SK-N-DZ (cell line): ENCODE measurements around the gene KRT84.

Source experiments
- DNase-seq: peaks from one replicate; pipeline ENCODE4 v3.0.0-alpha.2; 2015; ENCODE audit warnings: low spot score

KRT84 gene

DNA sequence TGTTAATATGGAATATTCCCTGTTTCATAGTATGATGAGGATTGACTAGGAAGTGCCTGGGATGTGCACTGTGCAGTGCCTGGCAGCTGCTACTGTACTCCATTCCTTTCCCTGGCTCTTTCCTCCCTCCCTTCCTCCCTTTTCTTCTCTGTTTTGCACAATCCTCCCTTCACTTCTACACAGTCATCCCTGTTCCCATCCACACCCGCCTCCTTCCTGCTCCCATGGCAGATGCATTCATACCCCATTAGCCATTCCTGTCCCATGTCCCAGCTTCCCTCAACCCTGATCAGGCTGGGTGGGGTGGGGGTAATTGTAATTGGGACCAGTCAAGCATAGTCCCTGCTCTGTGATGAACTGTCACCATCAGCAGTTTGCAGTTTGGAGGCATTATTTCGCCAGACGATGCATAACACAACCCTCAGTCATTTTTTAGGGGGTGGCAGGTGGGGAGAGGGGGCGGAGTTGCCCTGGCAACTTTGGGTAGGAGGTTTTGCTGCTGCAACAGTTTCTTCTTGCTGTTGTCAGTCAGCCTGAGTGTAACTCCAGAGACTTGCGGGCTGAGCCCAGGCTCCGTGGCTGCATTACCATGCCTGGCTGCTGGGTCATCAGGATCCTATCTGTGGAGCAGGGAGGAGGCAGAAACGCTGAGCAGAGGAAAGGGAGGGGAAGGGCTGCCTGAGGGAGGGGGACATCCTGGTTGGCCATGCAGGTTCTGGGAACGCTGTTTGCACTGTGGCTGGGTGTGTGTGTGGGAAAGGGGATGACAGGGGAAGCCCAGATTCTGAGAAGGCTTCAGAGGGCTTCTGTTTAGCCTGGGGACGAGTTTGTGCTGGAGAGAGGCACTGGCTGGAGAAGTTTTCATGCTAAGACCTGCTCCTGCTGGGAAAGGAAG, 4.1 kb upstream of the KRT84 start:
- DNase-seq, result no peak

- no peak for DNase-seq
Observed at GRCh38 chr12:52387859-52388258, 2.4 kb upstream of the KRT84 start.

GRCh38 chr12:52383331-52383730, 2.1 kb downstream of the KRT84 start:
- DNase-seq, result no peak

- DNase-seq, result no peak
Observed at GRCh38 chr12:52382854-52383253, 2.6 kb downstream of the KRT84 start.

DNA sequence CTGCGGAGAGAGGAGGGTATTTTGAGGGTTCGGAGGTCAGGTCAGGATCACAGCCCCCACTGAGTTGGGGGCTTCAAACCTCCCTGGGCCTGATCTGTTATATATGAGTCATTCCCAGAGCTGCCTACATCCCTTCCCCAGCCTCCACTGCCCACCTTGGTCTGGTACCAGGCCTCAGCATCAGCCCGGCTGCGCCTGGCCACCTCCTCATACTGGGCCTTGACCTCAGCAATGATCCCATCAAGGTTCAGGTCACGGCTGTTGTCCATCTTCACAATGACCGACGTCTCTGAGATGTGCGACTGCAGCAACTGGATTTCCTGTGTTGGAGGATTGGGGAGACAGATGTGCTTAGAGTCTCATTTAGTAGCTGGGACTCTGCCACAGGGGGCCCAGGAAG, 4.2 kb downstream of the KRT84 start:
- no peak for DNase-seq

DNA sequence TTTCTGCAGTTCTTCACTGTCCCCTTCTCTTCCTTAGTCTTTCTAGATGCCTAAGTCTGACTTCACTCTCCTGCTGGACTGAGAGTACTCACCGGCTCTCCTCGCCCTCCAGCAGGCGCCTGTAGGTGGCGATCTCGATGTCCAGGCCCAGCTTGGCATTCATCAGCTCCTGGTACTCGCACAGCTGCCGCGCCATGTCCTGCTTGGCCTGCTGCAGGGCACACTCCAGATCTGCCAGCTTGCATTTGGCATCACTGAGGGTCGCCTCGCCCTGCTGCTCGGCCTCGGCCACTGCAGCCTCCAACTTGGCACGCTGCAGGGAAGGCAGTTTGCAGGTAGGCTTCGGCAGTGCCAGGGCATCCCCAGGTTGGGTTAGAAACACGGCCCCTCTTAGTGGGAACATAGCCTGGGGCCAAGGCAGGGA, 5.2 kb downstream of the KRT84 start:
- DNase-seq, result no peak

GRCh38 chr12:52379536-52379935, 5.9 kb downstream of the KRT84 start:
- no peak for DNase-seq

DNA sequence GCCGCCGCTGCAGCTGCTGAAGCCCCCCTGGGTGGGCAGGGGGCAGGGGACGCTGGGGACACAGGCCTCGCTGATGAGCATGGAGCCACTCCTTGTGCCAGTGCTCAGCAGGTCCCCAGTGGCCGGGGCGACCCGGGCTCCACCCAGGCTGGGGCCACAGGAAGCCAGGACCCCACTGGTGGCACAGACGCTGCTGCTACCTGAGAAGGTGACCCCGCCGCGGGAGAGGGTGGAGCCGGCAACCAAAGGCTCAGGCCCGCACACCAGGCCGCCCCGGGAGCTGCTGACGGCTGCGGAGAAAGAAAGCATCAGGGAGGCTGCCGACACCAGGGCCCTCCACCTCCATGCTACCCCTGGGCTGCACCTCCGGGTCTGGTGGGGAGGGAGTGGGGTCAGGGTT, 7.4 kb downstream of the KRT84 start:
- DNase-seq, result no peak

DNA sequence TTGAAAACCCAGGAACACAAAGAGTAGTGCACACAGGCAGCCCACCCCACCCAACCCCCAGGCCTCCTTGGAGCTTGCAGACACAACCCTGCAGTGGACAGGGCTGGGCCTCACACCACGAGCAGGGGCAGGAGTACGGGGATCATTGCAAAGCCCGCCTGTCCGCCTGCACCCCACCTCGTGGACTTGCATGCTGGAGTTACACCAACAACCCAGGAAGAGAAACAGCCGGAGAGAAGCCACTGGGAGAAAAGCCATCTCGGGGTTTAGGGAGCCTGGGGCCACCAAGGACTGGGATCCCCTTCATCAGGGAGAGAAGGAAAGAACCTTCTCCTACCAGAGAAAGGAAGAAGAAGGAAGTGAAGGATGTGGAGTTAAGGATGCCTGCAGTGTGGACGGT, 8.2 kb downstream of the KRT84 start:
- no peak for DNase-seq

DNA sequence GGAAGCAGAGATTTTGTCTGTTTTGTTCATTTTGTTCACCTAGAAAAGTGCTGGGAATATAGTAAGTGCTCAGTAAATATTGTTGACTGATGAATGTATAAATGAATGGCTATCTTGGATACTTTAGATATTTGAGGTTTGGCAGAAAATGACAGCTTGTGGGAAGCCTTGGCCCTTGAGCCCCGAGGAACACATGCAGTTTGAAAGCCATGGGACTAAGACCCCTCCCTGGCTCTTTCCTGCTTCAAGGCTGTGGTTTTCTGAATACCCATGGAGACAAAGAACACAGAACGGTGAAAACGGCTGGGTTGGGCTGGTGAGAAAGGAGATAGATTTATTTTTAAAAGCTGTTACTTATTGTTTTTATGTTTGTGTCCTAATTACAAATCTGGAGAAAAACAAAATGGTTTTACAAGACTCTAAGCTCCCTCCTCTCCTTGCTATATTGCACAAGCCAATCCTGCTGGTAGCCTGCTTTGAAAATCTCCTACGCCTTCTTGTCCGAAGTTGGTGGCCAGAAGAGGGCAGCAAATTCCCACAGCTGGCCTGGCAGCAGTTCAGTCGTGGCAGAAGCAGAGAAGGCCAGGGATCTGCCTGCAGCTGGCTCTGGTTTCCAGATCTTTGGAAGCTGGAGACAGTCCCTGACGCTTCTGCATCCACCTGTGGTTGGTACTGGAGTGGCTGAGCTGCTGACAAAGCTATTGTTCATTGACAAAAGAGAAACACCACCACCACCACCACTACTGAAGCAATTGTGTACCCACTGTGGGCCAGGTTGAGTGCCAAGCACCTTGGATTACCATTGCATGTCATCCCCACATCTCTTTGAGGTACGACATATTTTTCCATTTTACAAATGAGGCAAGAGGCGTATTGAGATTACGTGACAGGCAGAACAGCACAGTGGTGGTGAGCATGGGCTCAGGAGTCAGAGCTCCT, 13.0 kb downstream of the KRT84 start:
- DNase-seq, result peak; percentile 43

GRCh38 chr12:52371716-52372115, 13.7 kb downstream of the KRT84 start:
- DNase-seq, result no peak

DNA sequence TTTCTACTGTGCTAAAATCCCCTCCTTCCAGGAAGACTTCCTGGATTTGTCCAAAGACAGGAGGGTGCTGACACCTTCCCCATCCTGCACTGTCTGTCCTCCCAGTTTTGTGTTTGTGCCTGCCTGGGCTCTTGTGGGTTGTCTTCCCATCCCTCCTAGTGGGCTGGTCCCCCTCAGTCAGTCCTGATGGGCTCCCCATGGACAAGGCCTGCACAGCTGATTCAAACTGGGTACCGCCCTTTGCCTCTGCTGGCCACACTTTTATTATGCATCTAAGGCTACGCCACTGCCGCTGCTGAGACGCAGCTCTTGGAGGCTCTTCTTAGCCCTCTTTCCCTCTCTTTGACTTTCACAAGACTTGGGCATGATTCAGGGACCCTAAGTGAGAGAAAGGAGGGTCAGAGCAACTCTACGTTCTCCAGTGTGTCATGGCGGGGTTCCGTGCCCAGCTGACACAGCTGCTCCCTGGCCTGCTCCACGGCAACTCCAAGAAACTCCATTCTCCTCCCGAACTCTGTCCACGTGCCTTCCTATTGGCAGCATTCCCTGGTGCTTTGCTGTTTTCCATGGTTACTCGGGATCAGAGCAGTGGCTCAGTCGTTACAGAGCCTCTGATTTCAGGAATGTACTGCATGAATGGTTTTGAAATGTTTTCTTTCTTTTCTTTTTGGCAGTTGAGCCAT, 14.4 kb downstream of the KRT84 start:
- DNase-seq, result no peak

GRCh38 chr12:52369809-52370208, 15.6 kb downstream of the KRT84 start:
- DNase-seq, result no peak

- DNase-seq, result no peak
Observed at GRCh38 chr12:52369211-52369610, 16.2 kb downstream of the KRT84 start.

DNA sequence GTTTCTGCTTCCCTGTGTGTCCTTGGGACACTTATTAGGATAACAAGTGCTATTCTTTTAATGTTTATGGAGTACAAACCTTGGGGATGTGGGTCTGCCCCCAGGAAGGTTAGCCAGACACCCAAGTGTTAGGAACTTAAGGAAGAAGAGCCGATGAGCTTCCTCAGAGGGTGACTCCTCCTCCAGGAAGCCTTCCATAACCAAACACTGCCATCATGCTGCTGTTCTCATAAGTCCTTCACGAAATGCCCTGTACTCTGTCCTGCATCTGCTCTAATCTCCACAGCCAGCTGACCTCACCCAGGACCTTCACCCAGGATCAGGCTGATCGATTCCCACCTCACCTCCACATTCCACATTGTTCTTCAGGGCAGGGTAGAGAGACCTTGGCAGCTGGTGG, 16.9 kb downstream of the KRT84 start:
- DNase-seq, result no peak

- no peak for DNase-seq
Observed at GRCh38 chr12:52367876-52368275, 17.6 kb downstream of the KRT84 start.

DNA sequence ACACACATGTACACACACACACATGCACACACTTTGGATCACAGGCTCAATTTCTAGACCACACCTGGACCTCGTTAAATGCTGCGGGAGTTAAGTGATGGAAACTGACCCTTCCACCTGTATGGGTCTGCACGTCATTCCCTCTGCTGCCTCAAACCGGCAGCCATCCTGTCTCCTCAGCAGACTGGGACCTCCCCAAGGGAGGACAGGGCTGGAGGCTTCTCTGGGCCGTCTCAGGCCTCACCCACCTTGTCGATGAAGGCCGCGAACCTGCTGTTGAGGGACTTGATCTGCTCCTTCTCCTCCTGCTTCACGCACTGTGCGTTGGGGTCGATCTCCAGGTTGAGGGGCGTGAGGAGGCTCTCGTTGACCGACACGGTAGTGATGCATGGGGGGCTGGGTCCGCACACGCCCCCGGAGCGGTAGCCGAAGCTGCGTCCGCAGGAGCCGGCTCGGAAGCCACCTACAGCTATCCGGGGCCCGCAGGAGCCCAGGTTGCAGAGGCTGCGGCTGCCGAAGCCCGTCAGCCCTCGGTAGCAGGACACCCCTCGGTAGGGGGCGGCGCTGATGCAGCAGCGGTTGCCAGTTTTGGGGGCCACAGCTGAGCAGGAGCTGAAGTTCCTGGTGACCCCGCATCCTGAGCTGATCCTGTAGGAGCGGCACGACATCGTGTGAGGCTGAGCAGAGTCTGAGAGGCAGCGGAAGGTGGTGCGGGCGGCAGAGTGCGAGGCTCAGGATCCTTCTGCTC, 18.5 kb downstream of the KRT84 start, which contains the start of gene KRT85:
KRT85 (minus strand) TSS at position 744 of the 748 bp plus-strand sequence; CDS start at position 668, 76 bp downstream.
- no peak for DNase-seq

DNA sequence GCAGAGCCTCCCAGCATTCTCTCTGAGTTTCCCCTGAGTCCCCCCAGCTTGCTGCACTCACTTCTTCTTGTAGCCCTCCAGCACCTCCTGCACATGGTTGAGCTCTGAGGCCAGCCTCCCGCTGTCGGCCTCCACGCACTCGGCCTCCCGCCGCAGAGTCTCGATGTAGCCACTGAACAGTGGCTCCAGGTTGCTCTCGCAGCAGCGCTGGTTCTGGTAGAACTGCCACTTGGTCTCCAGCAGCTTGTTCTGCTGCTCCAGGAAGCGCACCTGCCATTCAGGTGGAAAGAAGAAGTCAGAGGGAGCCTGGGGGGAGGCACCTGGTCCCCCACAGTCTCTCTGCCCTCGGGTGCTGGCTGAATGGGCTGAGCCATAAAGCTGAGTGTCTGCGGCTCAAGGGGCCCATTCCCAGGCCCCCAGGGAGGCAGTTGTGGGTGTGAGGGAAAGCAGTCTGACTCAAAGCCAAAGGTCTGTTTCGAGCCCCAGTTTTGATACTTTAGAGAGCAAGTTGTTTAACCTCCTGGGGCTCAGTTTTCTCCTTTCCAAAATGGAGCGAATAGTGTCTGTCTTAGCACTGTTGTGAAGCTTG, 20.5 kb downstream of the KRT84 start:
- DNase-seq, result no peak

DNA sequence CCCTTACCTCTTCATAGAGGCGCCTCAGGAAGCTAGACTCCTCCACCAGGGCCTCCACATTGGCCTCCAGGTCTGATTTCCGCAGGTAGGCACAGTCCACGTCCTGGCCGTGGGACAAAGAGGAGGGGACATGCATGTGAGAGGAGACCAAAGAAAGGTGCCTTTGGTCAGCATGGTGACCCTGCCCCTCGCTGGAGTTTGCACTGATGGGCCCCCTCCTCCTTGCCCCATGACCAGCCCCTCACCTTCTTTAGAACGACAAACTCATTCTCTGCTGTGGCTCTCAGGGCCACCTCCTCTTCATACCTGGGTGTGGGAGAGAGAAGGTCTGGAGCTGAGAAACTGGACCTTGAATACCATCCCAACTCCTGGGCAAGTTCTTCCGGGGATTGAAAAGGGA, 21.4 kb downstream of the KRT84 start:
- DNase-seq, result no peak

DNA sequence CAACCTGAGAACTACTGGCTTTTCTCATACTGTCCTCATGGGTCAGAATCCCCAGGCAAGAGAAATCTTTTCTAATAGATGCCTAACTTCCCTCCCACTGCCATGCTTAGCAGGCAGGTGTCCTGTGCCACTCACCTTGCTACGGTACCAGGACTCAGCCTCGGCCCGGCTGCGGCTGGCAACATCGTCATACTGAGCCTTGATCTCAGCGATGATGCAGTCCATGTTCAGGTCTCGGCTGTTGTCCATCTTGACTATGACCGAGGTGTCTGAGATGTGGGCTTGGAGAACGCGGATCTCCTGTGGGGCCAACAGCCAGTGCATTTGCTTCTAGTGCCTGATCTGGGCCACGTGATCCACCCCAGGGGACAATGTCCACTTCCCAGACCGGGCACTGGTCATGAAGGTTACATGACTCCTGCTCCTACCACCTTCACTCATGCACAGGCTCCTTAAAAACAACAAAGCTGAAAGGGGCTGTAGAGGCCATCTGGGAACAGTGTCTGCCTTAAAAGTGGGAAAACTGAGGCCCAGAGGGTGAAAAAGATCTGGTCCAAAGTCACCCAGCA, 22.3 kb downstream of the KRT84 start:
- no peak for DNase-seq
